ENCODE measurements around the gene OR10A5. TPM values are rescaled to one million over a fixed set of nuclear protein-coding genes. Genes with fewer than 3 reads are reported as not detected.

OR10A5 gene
- total RNA-seq, 1 experiment from 2014 or later, result not detected

DNA sequence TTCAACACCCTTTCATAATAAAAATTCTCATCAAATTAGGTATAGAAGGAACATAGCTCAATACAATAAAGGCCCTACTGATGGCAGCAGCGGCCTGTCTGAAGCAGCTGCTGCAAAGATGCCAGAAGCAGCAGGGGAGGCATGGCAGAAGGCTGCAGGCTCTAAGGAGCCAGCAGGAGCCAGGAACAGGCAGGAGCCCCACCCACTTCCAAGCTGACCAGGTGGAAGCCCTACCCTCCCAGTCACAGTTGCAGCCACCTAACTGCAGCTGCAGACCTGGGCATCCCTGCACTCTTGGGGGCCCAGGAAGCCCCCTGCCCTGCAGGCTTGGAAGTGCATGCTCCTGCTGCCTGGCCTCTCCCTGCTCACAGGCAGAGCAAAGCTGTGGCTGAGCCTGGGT, 27.8 kb upstream of the OR10A5 start:
- intact Hi-C loops (cut with micrococcal nuclease; ENCODE audit: unreplicated experiment), result loop anchor here (10.0 kb wide), 1 partner anchor 277 kb away; no protein-coding TSS in a partner anchor
- DNase-seq (ENCODE audit: low read depth, low spot score), result no peak
- Histone ChIP-seq H3K27me3 (ENCODE audit: control insufficient read depth, insufficient read depth, low read length) (no peaks in the 10 kb centered on the region), H3K27ac (ENCODE audit: low read length) (no peak overlapping the region), H3K9me3 (ENCODE audit: control insufficient read depth, insufficient read depth, low read depth, low read length) (no peaks in the 10 kb centered on the region), H3K4me3 (ENCODE audit: low read depth in 2 of 2, low read length in 2 of 2) (no peak overlapping the region), H3K36me3 (ENCODE audit: control insufficient read depth, insufficient read depth, low read length) (no peaks in the 10 kb centered on the region), H3K4me1 (ENCODE audit: control insufficient read depth, insufficient read depth, low read length) (no peaks in the 10 kb centered on the region)
- TF ChIP-seq, protein P1, sequence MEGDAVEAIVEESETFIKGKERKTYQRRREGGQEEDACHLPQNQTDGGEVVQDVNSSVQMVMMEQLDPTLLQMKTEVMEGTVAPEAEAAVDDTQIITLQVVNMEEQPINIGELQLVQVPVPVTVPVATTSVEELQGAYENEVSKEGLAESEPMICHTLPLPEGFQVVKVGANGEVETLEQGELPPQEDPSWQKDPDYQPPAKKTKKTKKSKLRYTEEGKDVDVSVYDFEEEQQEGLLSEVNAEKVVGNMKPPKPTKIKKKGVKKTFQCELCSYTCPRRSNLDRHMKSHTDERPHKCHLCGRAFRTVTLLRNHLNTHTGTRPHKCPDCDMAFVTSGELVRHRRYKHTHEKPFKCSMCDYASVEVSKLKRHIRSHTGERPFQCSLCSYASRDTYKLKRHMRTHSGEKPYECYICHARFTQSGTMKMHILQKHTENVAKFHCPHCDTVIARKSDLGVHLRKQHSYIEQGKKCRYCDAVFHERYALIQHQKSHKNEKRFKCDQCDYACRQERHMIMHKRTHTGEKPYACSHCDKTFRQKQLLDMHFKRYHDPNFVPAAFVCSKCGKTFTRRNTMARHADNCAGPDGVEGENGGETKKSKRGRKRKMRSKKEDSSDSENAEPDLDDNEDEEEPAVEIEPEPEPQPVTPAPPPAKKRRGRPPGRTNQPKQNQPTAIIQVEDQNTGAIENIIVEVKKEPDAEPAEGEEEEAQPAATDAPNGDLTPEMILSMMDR (IDR thresholded peaks at IDR 0.05), result peak; percentile 25; the same call in 1 of the 2 replicates
- TF ChIP-seq SIN3A (IDR thresholded peaks at IDR 0.05; ENCODE audit: borderline replicate concordance, insufficient read depth, low read depth, low read length), result no peak
- ATAC-seq, result peak; percentile 77
- in situ Hi-C loops (cut with HindIII; ENCODE audit: low pct_unique_long_range_greater_than_20kb, low sequenced_read_pairs), result no loop called here
- CTCF ChIA-PET, result no interaction called here
- no TSS peak for BruUV-seq (replicated peaks)
- POLR2A ChIA-PET, result interaction anchor here (0.6 kb wide), 1 partner anchor 350 kb away, joined by 3 read pairs; no protein-coding TSS in a partner anchor

DNA sequence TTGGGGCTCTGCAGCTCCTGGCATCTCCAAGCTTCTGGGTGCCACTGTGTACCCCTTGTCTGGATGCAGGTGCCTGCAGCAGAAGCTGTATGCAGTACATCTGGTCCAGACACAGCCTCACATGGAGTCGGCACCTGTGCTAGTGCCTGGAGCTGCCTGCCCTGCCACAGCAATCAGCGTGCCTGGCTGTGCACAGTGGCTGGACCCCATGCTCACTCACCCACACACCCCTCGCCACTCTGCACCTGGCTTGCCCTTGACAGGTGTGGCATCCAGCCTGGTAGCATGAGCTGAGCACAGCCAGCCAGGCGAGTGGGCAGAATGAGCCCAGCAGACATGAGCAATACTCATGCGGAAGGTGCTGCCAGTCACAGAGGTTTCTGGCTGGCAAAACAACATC, 26.5 kb upstream of the OR10A5 start:
- ATAC-seq (no peak), DNase-seq (ENCODE audit: low read depth, low spot score) (no peak)
- Histone ChIP-seq H3K27ac (ENCODE audit: low read length) (no peak overlapping the region), H3K27me3 (ENCODE audit: control insufficient read depth, insufficient read depth, low read length) (no peaks in the 10 kb centered on the region), H3K9me3 (ENCODE audit: control insufficient read depth, insufficient read depth, low read depth, low read length) (no peaks in the 10 kb centered on the region), H3K4me3 (ENCODE audit: low read depth in 2 of 2, low read length in 2 of 2) (no peak overlapping the region), H3K4me1 (ENCODE audit: control insufficient read depth, insufficient read depth, low read length) (no peaks in the 10 kb centered on the region), H3K36me3 (ENCODE audit: control insufficient read depth, insufficient read depth, low read length) (no peaks in the 10 kb centered on the region)
- intact Hi-C loops (cut with micrococcal nuclease; ENCODE audit: unreplicated experiment), result loop anchor here (10.0 kb wide), 1 partner anchor 276 kb away; no protein-coding TSS in a partner anchor
- POLR2A ChIA-PET, result no interaction called here
- in situ Hi-C loops (cut with HindIII; ENCODE audit: low pct_unique_long_range_greater_than_20kb, low sequenced_read_pairs), result no loop called here
- CTCF ChIA-PET, result no interaction called here
- TF ChIP-seq TCF7L2 (IDR thresholded peaks at IDR 0.05; ENCODE audit: low read depth, low read length) (no peak), SIN3A (IDR thresholded peaks at IDR 0.05; ENCODE audit: borderline replicate concordance, insufficient read depth, low read depth, low read length) (no peak), POLR2AphosphoS5 (IDR thresholded peaks at IDR 0.05; ENCODE audit: low read depth, low read length) (no peak)
- TF ChIP-seq, protein P2, sequence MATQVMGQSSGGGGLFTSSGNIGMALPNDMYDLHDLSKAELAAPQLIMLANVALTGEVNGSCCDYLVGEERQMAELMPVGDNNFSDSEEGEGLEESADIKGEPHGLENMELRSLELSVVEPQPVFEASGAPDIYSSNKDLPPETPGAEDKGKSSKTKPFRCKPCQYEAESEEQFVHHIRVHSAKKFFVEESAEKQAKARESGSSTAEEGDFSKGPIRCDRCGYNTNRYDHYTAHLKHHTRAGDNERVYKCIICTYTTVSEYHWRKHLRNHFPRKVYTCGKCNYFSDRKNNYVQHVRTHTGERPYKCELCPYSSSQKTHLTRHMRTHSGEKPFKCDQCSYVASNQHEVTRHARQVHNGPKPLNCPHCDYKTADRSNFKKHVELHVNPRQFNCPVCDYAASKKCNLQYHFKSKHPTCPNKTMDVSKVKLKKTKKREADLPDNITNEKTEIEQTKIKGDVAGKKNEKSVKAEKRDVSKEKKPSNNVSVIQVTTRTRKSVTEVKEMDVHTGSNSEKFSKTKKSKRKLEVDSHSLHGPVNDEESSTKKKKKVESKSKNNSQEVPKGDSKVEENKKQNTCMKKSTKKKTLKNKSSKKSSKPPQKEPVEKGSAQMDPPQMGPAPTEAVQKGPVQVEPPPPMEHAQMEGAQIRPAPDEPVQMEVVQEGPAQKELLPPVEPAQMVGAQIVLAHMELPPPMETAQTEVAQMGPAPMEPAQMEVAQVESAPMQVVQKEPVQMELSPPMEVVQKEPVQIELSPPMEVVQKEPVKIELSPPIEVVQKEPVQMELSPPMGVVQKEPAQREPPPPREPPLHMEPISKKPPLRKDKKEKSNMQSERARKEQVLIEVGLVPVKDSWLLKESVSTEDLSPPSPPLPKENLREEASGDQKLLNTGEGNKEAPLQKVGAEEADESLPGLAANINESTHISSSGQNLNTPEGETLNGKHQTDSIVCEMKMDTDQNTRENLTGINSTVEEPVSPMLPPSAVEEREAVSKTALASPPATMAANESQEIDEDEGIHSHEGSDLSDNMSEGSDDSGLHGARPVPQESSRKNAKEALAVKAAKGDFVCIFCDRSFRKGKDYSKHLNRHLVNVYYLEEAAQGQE (IDR thresholded peaks at IDR 0.05; ENCODE audit: insufficient read depth in 1 of 2, low read depth in 2 of 2, low read length in 1 of 2), result no peak
- TF ChIP-seq, protein P1 (IDR thresholded peaks at IDR 0.05), result no peak
- BruUV-seq (replicated peaks), result no TSS peak

Data from Panc1 (cell line).